ENCODE measurements around the gene COL6A1.
"Not testable (repeated sequence)": the region's sequence is repeated elsewhere in the genome, so short reads cannot be mapped to it uniquely, and the experiment has no call there.

The COL6A1 gene

GRCh38 chr21:46029186-46029924 is 47.8 kb downstream of the COL6A1 start:
- DNase-seq, result no peak

- DNase-seq, result no peak
Observed at GRCh38 chr21:46031484-46031883, 49.9 kb downstream of the COL6A1 start.

GRCh38 chr21:46032100-46032499 is 50.5 kb downstream of the COL6A1 start:
- no peak for DNase-seq

- no peak for DNase-seq
Observed at GRCh38 chr21:46033410-46034400, 52.1 kb downstream of the COL6A1 start.

- no peak for DNase-seq
Observed at GRCh38 chr21:46035809-46036695, 54.5 kb downstream of the COL6A1 start.

GRCh38 chr21:46036696-46037330 is 55.2 kb downstream of the COL6A1 start:
- DNase-seq, result no peak

- no peak for DNase-seq
Observed at GRCh38 chr21:46037331-46038325, 56.1 kb downstream of the COL6A1 start.

GRCh38 chr21:46038341-46038829 is 56.8 kb downstream of the COL6A1 start:
- no peak for DNase-seq

- DNase-seq, result peak; percentile 74
Observed at GRCh38 chr21:46038871-46039397, 57.4 kb downstream of the COL6A1 start.

- no peak for DNase-seq
Observed at GRCh38 chr21:46039891-46040660, 58.5 kb downstream of the COL6A1 start.

- no peak for DNase-seq
Observed at GRCh38 chr21:46040707-46041106, 59.1 kb downstream of the COL6A1 start.

- no peak for DNase-seq
Observed at GRCh38 chr21:46041183-46041582, 59.6 kb downstream of the COL6A1 start.

- no peak for DNase-seq
Observed at GRCh38 chr21:46045154-46045553, 63.6 kb downstream of the COL6A1 start.

GRCh38 chr21:46046471-46046870 is 64.9 kb downstream of the COL6A1 start:
- no peak for DNase-seq

GRCh38 chr21:46046906-46047305 is 65.3 kb downstream of the COL6A1 start:
- DNase-seq, result not testable (repeated sequence)

GRCh38 chr21:46048926-46049889 is 67.6 kb downstream of the COL6A1 start:
- DNase-seq, result no peak

- DNase-seq, result no peak
Observed at GRCh38 chr21:46049890-46050667, 68.5 kb downstream of the COL6A1 start.
